ENCODE results near the gene CLEC16A.

CLEC16A gene

DNA sequence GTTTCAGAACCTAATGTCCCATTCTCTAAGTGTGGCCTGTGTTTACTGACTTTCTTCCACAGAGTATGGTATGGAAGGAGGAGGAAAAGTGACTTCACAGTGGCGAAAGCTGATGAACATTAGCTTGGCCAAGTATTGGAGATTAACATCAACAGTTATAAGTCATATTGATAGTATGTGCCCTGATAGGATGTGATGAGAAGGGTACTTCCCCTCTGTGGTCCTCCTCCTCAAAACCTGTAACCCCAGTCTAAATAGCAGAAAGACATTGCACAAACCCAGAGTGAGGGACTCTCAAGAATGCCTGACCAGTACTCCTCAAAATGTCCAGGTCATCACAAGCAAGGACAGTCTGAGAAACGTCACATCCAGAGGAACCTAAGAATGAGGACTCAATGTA is 73.1 kb downstream of the CLEC16A start:
- no peak for DNase-seq

DNA sequence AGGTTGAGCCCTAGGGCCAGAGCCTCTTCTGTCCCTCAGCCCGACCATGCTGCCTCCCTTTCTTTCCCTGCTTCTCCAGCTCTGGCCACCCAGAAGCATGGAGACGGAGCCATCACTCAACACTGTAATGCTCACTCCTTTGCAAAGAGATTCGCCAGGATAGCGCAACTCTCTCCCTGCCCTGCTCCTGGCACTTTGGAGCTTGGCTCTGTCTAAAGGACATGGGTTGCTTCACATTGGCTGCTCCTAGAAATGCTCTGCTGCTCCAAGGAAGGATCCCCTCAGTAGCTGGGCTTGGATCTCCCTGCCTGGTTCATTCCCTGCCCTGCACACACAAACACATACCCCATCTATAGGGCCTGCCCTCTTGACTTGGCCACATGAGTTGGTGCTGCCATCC is 76.0 kb downstream of the CLEC16A start:
- no peak for DNase-seq

DNA sequence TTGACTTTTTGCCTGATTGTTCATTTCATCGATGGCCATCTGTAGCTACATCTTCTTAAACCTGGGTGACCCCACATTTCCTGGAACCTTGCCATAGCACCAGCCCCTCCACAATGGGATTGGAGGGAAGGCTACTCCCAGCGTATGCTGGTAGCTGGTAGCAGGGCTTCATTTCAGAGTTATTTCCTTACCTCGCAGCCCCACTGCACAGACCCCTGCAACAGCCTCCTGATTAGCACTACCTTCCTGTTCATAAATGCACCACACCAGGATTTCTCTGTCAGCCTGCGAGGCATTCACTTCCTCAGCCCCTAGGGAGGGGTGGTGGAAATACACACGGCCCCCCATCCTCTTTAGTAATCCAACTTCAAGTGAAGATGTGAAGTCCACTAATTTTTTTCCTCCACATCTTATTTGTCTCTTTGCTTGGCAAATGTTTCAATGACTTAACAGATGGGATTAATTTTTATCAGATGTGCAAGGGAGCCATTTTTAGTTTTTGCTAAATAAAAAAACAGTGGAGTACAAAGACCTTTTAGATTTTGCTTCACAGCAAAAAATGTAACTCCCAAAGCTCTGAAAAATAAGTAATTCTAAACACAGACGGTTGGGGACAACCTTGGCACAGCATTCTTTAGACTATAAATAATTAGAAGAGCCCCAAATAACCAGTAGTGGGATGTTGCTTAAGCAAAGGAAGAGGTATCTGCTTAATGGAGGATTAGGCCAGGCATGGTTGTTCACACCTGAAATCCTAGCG is 76.6 kb downstream of the CLEC16A start:
- no peak for DNase-seq

DNA sequence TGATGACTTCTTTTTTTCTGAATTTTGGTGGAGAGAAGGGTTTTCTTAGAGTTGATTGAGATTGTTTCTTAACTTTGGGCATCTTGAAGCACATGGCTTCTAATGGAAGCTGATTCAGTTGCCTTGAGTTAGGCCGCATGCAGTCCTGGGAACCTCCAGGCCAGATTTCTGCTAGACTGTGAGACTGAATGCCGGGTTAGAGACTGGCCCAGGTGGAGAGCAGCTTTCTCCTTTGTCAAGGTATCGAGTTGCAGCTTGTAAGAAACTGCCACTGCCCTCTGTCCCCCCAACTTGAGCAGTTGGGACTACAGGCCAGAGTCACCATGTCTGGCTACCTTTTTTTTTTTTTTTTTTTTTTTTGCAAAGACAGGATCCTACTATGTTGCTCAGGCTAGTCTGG is 77.6 kb downstream of the CLEC16A start:
- no peak for DNase-seq

DNA sequence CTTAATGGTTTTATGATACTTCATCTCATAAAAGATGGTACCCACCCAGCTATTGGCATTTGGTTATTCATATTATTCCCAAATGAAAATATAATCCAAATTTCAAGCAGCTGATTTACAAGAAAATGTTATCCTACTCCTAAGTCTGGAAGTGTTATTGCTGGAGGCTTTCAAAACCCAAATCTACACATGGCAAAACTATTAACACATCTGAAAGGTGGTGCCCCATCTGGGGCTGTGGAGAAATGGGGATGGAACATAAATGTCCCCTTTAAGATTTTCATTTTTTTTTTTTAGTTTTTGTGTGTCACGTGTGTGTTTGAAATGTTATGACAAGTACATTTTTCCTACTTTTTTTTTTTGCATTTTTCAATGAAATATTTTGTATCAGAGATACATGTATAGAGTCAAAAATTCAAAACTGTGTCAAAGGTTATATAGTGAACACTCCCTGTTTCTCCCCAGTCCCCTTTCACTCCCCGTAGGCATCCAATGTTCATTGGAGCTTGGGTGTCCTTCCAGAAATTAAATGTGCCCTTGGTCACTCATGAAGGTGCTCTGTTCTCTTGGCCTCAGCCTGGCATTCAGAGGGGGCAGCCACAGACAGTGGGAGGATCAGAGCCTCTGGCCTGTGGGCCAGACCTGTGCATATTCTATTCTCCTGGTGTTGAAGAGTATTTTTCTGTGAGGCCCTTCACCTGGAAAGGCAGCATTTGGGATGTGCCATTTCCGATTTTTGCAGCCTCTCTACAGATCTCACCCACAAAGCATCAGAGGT is 79.1 kb downstream of the CLEC16A start:
- DNase-seq, result no peak

DNA sequence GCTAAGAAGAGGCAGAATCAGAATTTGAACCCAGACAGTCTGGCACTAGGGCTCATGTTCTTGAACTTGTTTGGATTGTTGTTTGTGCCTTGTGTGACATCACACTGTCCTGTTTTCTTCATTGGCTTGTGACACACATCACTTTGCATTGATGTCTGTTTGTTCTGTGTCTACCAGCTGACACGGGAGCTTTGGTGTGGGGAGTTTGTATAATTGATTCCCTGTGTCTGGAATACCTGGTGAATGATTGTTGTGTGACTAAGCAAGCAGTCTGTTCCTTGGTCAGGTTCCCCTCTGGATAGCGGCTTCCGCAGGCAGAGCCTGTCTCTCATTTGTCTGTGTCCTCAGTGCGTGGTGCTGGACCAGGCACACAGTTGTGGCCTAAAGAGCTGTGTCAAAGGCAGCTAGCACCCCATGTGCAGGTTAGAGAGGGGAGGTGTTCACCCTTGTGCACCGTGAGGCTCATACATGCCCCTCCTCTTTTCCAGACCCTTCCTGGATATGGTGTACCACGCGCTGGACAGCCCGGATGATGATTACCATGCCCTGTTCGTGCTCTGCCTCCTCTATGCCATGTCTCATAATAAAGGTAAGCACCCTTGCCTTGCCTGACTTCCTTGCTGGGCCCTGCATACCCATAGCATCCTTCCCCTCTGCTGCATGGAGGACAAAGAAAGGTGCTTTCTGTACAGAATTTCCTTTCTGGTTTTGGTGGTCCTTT is 80.1 kb downstream of the CLEC16A start:
- no peak for DNase-seq

DNA sequence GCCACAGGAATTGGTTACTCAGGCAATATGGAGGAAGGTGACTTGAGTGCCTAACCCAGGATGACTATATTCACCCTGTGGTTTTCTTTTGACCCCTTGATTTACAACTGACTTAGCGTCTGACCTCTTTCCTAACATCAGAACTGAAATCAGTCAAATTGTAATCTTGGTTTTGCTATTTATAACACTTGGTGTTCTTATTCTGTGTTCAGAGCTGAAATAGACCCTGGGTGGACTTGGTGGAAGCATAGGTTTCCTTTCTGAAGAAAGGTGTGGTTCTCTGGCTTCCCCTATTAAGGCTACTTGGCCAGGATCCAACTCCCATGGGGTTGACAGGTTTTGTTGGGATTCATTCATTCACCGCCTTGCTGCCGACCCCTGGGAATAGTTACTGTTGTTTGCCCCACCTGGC is 80.8 kb downstream of the CLEC16A start:
- no peak for DNase-seq

DNA sequence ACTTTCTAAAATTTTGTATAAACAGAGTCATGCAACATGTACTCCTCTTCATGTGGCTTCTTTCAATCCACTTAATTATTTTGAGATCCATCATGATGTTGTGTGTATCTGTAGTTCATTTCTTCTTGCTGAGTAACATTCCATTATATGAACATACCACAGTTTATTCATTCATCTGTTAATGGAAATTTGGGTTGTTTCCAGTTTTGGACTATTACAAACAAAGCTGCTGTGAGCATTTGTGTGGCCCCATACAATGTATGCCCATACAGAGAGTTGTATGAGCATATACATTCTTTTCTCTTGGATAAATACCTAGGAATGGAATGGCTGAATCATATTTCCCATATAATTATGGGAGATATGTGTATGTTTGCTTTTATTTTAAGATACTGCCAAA is 85.6 kb downstream of the CLEC16A start:
- DNase-seq, result no peak

DNA sequence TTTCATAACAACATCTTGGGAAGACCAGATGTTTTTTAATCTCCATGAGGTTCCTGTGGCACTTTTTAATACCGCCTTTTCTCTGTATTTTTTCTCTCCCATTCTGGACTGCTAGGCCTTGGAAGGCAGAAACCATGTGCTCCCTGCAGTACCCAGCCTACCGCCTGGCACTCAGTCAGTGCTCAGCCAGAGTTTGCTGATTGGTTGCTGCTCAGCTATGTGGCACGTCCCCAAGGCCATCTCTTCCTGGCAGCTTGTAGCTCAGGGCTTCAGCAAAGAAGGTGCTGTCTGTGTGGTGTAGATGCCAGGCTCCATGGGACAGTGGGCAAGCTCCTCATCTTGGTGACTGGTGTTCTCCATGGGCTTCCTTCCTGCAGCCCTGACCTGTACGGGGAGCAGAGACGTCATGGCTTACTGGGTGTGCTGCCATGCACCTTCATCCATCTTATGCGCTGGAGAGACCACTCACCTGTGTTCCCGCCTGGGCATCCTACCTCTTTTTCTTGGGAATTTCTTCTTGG is 86.7 kb downstream of the CLEC16A start:
- no peak for DNase-seq

DNA sequence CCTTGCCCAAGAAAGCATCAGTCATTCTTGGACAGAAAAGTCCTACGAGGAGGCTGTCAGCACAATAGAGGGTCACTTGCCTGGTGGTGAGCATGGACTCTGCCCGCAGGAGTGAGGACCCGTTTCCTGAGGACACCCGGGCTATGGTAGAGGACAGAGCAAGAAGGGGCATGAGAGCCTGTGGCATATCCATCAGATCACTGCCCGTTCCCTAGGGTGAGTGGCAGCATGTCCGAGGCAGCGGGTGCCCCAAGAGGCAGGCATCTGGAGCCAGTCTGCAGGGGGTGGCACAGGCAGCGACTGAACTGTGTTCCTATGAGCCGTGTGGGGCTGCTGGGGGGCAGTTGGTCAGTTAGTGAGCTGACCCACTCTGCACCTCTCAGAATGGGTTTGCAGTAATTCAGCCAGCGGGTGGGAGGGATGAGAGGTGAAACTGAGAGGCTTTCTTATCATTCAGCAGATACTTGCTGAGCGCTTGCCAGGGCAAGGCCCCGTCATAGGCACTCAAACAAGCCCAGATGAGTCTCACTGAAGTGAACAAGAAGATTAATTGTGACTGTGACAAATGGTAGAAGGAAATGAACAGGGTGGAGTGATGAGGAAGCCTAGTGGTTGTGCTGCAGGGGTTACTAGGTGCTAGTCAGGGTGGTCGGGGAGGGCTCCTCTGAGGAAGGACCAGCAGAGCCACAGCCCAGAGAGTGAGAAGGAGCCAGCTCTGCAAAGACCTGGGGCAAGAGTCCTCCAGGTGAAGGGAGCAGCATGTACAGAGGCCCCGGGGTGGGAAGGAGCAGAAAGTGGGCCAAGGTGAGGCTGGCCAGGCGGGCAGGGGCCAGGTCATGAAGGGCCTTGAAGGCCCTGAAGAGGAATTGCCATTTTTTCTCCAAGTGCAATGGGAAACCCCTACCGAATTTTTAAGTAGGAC is 87.9 kb downstream of the CLEC16A start:
- no peak for DNase-seq

DNA sequence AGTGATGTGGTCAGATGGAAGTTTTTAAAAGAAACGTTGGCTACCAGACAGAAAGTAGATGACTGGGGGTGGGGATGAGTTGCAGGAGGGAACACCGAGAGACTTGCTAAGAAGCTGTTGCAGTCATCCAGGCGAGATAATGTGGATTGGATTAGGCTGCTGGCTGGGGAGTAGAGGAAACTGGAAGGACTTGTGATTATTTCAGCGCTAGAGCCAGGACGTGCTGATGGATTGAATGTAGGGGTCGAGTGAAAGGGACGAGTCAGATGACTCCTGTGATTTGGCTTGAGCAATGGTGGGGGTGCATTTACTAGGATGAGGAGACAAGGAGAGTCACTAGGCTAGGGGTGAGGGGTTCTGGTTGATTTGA is 88.5 kb downstream of the CLEC16A start:
- DNase-seq, result no peak

DNA sequence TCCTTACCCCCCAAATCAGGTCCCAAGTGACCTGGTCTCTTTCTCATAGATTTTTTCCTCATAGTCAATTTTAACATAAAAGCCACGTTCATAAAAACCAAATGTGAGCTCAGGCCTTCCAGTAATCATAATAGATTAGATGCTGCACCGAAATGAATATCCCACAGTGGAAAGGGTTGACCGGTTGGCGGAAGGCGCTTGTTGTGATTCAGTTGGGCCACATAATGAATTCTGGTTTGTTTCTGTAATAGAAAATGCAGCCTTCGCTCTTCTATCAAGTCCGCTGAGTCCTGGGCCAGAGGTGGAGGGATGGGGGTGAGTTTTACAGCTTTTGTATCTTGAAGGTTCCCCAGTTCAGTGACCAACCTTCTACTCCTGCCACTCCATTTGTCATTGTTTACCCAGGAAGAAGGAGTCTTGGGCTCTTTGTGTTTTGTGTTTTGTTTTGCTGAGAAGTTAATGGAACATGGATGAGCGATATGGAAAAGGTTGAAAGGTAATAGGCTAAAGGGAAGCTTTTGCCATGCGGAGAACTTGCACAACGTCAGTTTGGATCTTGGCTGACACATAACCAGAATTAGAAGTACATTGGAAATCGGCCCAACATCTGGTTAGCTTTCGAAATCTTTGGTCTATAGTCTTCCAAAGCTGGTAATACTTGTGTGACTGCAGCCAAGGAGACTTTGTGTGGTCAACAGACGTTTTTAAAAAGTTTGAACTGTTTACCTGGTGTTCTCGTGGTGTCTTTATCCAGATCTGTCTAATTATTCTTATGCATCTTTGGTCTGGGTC is 89.5 kb downstream of the CLEC16A start:
- no peak for DNase-seq

DNA sequence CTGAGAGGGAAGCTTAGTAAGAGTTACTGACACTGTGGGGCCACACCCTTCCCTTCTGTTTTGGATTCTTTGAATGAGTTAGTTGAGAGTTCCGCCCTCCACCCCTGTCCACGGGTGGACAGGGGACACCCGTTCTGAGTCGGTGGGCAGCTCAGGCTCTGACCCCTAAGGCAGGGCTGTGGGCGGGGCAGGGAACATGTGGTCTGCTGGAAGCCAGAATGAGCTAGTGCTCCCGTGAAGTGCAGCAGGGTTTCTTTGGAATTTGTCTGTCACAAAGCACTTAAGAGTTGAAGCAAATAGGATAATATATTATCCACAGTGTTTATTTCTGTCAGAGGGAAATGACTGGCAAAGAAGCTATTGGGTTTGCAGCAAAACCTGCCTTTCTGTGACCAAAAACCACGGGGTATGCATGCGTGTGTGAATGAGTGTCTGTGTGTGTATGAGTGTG is 90.1 kb downstream of the CLEC16A start:
- no peak for DNase-seq

DNA sequence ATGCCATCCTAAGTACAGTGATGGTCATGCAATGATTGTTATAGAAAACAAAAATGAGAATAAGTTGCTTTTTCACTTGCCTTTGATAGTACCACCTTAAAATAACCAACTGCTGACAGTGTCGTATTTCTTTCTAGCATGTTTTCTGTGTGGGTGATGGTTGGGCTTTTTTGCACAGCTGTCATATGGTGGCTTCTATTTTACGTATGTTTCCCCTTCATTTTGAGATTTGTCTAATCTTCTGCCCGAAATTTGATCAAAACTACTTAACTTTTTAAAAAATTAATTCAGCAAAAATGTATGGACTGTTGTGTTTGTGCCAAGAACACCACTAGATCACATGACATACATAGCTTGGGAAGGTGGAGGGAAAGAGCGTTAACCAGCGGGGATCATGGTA is 90.7 kb downstream of the CLEC16A start:
- no peak for DNase-seq

DNA sequence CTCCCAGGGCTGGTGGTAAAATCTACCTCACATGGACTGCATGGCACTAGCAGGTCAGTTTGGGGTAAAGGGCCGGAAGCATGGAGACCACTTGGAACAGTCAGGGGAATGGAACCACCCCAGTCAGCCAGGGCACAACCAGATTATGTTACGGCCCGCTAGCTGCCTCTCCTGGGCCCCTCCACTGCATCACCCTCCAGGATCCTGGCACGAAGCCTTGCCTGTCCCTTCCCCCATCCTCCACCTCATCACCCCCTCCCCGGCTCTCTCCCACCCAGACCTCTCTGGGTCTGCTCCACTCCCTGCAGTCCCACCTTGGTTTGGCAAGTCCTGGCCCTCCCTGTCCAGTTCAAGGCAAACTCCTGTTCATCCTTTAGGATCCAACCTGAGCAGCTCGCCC is 91.7 kb downstream of the CLEC16A start:
- no peak for DNase-seq

DNA sequence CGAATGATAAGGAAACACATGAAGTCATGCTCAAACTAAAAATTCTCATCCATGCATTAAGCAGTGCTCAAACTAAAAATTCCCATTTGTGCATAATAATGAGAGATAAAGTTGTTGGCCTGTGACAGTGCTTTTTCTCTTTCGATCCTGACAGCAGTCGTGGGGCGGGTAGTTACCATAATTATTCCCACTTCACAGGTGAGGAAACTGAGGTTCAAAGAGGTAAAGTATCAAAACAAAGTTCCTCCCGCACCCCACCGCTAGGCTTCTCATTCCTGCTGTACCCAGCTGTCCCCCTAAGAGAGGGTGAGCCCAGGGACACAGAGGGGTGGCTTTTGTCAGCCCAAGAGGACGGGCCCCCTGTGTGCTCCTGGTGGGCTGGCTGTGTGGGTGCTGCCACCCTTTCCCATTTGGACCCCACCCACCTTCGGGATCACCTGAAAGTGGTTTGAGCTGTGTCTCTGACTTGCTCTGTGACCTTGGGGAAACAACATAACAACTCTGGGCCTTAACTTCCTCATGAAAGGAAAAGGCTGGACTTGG is 92.6 kb downstream of the CLEC16A start:
- DNase-seq, result no peak

DNA sequence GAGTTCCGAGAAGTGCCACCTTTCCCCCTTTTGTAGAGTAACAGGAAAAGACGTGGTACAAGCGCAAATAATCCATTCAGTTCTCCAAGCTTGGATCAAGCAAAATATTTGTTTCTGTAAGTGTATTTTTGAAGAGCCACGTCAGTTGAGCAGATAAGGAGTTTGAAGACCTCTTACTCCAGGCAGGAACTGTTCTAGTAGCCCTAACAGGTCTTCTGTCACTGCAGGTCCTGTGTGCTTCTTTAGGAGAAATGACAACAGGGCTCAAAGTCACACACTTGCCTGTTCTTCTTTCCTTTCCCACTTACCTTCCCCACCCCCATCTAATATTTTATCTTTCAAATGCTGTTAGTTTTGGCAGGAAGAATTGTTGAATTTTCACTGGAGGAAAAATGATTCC is 93.9 kb downstream of the CLEC16A start:
- no peak for DNase-seq

DNA sequence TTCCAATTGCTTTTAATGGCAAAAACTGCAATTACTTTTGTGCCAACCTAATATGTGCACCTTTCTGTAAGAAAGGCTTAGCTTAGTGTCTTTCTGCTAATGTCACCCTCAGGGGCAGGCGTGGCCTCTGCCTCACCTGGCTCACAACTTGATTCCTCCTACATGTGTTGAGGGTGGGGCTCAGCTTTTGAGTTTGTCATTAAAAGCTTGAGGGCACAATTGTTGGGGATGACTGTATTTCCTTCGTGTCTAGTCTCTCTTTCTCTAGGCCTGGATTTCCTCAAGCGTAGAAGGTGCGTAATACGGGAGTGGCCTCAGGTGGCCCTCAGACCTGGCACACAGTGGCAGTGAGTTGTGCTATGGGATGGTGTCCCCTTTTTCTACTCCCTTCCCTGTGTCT is 94.4 kb downstream of the CLEC16A start:
- DNase-seq, result no peak

DNA sequence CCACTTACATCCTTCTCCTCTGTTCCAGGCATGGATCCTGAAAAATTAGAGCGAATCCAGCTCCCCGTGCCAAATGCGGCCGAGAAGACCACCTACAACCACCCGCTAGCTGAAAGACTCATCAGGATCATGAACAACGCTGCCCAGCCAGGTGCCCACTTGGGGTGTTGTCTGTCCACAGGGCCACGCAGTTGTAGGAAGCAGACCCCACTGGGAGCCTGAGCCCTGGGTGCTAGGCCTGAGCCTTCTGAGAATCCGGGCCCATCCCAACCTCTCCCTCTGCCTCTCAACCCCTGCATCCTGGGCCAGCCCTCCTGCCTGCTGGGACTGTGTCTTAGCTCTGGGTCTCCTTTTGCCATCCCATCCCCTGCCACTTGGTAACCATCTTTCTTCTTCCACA is 95.4 kb downstream of the CLEC16A start:
- DNase-seq, result no peak

DNA sequence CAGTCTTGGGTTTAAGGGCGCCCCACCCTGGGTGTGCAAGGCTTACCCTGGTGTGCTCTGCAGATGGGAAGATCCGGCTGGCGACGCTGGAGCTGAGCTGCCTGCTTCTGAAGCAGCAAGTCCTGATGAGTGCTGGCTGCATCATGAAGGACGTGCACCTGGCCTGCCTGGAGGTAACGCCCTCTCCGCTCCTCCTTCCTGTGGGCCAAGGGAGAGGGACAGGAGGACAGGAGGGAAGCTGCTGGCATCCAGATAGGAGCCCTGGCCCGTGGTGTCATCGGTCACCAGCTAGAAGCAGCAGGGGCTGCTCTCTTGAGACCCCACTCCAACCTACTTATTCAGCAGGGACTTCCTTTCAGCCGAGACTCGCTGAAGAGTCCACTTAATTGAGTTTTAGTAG is 97.8 kb downstream of the CLEC16A start:
- no peak for DNase-seq

DNA sequence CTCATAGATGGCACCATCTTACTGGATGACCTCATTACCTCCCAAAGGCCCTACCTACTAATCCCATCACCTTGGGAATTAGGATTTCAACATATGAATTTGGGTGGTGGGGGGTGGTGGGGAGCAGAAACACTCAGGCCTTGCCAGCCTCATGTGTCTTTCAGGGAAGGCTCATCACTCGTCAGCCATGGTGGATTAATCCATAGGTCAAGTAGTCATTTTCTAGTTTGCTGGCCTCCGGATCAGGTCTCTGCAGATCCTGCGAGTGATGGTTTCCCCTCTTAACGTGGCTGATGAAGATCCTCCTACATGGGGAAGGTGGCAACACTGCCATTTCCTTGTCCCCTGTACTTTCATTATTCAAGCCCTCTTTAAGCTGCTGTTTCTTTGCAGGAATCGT is 101.1 kb downstream of the CLEC16A start:
- no peak for DNase-seq

All from NCI-H1694 (cell line).